Natural killer cell (primary cell): ENCODE data around the gene RPL22. TPM values are rescaled to one million over a fixed set of nuclear protein-coding genes. Genes with fewer than 3 reads are reported as not detected.

Source experiments
- ATAC-seq, 3 donors: fragments of 150-1000 bp in 2 of 3; fragments of 200-7000 bp in 1 of 3; cut with Tn5 transposase; 1 replicate in 1 of 3; 2 replicates in 2 of 3; pipeline ENCODE4 v1.10.0; 2021; ENCODE audit warnings: mild to moderate bottlenecking in 2 of 3, moderate library complexity in 2 of 3
- DNase-seq, 2 donors: peaks; one replicate each; pipeline versions ENCODE4 v3.0.0 to v3.0.0-alpha.2; 2013 to 2021; ENCODE audit warnings: mixed read lengths in 1 of 2
- H3K27ac ChIP-seq: one replicate; pipeline ENCODE4 v1.5.1; 2013; ENCODE audit warnings: mild to moderate bottlenecking, low read length
- H3K27me3 ChIP-seq: one replicate; pipeline ENCODE4 v1.6.1; 2013; ENCODE audit warnings: low read length; ENCODE audit not compliant: control insufficient read depth, insufficient read depth
- H3K36me3 ChIP-seq: one replicate; pipeline ENCODE4 v1.6.1; 2013; ENCODE audit warnings: low read length; ENCODE audit not compliant: control insufficient read depth, insufficient read depth
- H3K4me1 ChIP-seq: one replicate; pipeline ENCODE4 v1.6.1; 2013; ENCODE audit warnings: low read length; ENCODE audit not compliant: control insufficient read depth, insufficient read depth
- H3K4me3 ChIP-seq: one replicate; pipeline ENCODE4 v1.5.1; 2013; ENCODE audit warnings: low read length
- H3K9me3 ChIP-seq: one replicate; pipeline ENCODE4 v1.6.1; 2013; ENCODE audit warnings: low read length; ENCODE audit not compliant: control insufficient read depth, insufficient read depth
- H3K27ac Mint-ChIP-seq, 2 donors: one replicate each; pipeline ENCODE4 v1.8.0; 2022; ENCODE audit warnings: mild to moderate bottlenecking in 2 of 2, mixed read lengths in 2 of 2, moderate library complexity in 1 of 2
- H3K27me3 Mint-ChIP-seq, 2 donors: one replicate each; pipeline ENCODE4 v1.8.0; 2022; ENCODE audit warnings: low read depth in 2 of 2, mixed read lengths in 2 of 2
- H3K36me3 Mint-ChIP-seq: one replicate; pipeline ENCODE4 v1.8.0; 2022; ENCODE audit warnings: mixed read lengths
- H3K4me1 Mint-ChIP-seq, 2 donors: one replicate each; pipeline ENCODE4 v1.8.0; 2022; ENCODE audit warnings: mixed read lengths in 2 of 2
- H3K4me3 Mint-ChIP-seq: one replicate; pipeline ENCODE4 v1.8.0; 2022; ENCODE audit warnings: mild to moderate bottlenecking, moderate library complexity, mixed read lengths
- H3K9me3 Mint-ChIP-seq, 2 donors: one replicate each; pipeline ENCODE4 v1.8.0; 2022; ENCODE audit warnings: mixed read lengths in 2 of 2
- CTCF ChIP-seq: fragments of 200-600 bp; IDR thresholded peaks from one replicate; pipeline ENCODE4 v1.8.0; 2022; ENCODE audit warnings: antibody characterized with exemption
- WGBS: methylation state at CpG from one replicate; pipeline ENCODE4 v1.1.7; 2013; ENCODE audit warnings: missing lambda C conversion rate; ENCODE audit not compliant: insufficient coverage; 5-methylcytosine and 5-hydroxymethylcytosine counted together
- intact Hi-C: fragments of 100-400 bp; cut with micrococcal nuclease; formaldehyde crosslinking; loops from one replicate; pipeline ENCODE4 v1.14.2; 2022
- total RNA-seq, 4 donors: library from RNA; stranded (reverse); fragments of 120-200 nt in 1 of 4; gene quantifications; one replicate each; pipeline versions ENCODE4 v1.2.3 to v1.2.4, GENCODE V29; 2013 to 2022

The RPL22 gene
- total RNA-seq, 3 donors from 2014 or later (not counting 1 experiment from before 2014, with no cell fraction given) = 210 to 239 (median 228) TPM

GRCh38 chr1:6143395-6143794 is 56.0 kb downstream of the RPL22 start:
- Mint-ChIP-seq H3K36me3 (no peaks in the 10 kb centered on the region), H3K27me3 (no peaks in the 10 kb centered on the region), H3K27ac (no peak overlapping the region), H3K4me1 (peaks cover 0 to 6% of the 10 kb centered on the region in 2 donors), H3K9me3 (no peaks in the 10 kb centered on the region), H3K4me3 (no peak overlapping the region)
- Histone ChIP-seq H3K27me3 (peaks cover 2% of the 10 kb centered on the region), H3K27ac (no peak overlapping the region), H3K9me3 (no peaks in the 10 kb centered on the region), H3K4me1 (peaks cover 18% of the 10 kb centered on the region), H3K4me3 (no peak overlapping the region), H3K36me3 (no peaks in the 10 kb centered on the region)
- no peak for TF ChIP-seq CTCF
- intact Hi-C loops = no loop called here
- no peak for DNase-seq
- 86% methylated on average over 4 of the region's 4 CpGs for WGBS
- ATAC-seq = no peak

GRCh38 chr1:6142734-6143133 is 56.7 kb downstream of the RPL22 start:
- Mint-ChIP-seq H3K9me3 (no peaks in the 10 kb centered on the region), H3K27me3 (no peaks in the 10 kb centered on the region), H3K27ac (no peak overlapping the region), H3K4me3 (no peak overlapping the region), H3K36me3 (no peaks in the 10 kb centered on the region), H3K4me1 (no peaks in the 10 kb centered on the region)
- no peak for ATAC-seq
- WGBS = 86% methylated on average over 4 of the region's 4 CpGs
- Histone ChIP-seq H3K4me3 (no peak overlapping the region), H3K27me3 (no peaks in the 10 kb centered on the region), H3K27ac (no peak overlapping the region), H3K4me1 (peaks cover 11% of the 10 kb centered on the region), H3K36me3 (no peaks in the 10 kb centered on the region), H3K9me3 (no peaks in the 10 kb centered on the region)
- no peak for TF ChIP-seq CTCF
- intact Hi-C loops = no loop called here
- no peak for DNase-seq

- H3K4me3 Mint-ChIP-seq = no peak overlapping the region
- no peaks in the 10 kb centered on the region for H3K36me3 ChIP-seq
- no peak for DNase-seq
- no peaks in the 10 kb centered on the region for H3K27me3 ChIP-seq
- intact Hi-C loops = no loop called here
- no peak for ATAC-seq
- H3K27ac Mint-ChIP-seq = no peak overlapping the region
- peaks cover 5% of the 10 kb centered on the region for H3K4me1 ChIP-seq
- no peaks in the 10 kb centered on the region for H3K9me3 ChIP-seq
- no peaks in the 10 kb centered on the region for H3K36me3 Mint-ChIP-seq
- TF ChIP-seq CTCF = no peak
- no peaks in the 10 kb centered on the region for H3K4me1 Mint-ChIP-seq
- H3K9me3 Mint-ChIP-seq = no peaks in the 10 kb centered on the region
- H3K4me3 ChIP-seq = no peak overlapping the region
- WGBS = 92% methylated on average over 33 of the region's 33 CpGs
- H3K27me3 Mint-ChIP-seq = no peaks in the 10 kb centered on the region
- H3K27ac ChIP-seq = no peak overlapping the region
These were observed 57.3 kb downstream of the RPL22 start for GRCh38 chr1:6142036-6142621.

GRCh38 chr1:6141592-6141991 is 57.8 kb downstream of the RPL22 start:
- intact Hi-C loops = no loop called here
- ATAC-seq (peak in 1 of 3 donors; percentile 33), DNase-seq (peak in 1 of 2 donors; percentile 25)
- H3K4me1 ChIP-seq = no peaks in the 10 kb centered on the region
- H3K27ac ChIP-seq = no peak overlapping the region
- H3K27me3 Mint-ChIP-seq = no peaks in the 10 kb centered on the region
- H3K4me1 Mint-ChIP-seq = no peaks in the 10 kb centered on the region
- H3K27ac Mint-ChIP-seq = no peak overlapping the region
- no peaks in the 10 kb centered on the region for H3K9me3 ChIP-seq
- WGBS = 17% methylated on average over 6 of the region's 7 CpGs
- no peak overlapping the region for H3K4me3 Mint-ChIP-seq
- TF ChIP-seq CTCF = no peak
- no peaks in the 10 kb centered on the region for H3K27me3 ChIP-seq
- no peaks in the 10 kb centered on the region for H3K9me3 Mint-ChIP-seq
- H3K36me3 Mint-ChIP-seq = no peaks in the 10 kb centered on the region
- H3K36me3 ChIP-seq = no peaks in the 10 kb centered on the region
- H3K4me3 ChIP-seq = no peak overlapping the region
